ENCODE data around the gene PGF. TPM values are rescaled to one million over a fixed set of nuclear protein-coding genes. Genes with fewer than 3 reads are reported as not detected.

PGF gene
- total RNA-seq (2022; extraction: Qiagen RNA extraction) = 5.0 to 6.2 TPM (median 5.9 TPM) in 5 replicates

GRCh38 chr14:74955229-74956026 lies at the start of gene PGF:
PGF (minus strand) TSS chr14:74955597; CDS start chr14:74955242, 355 bp downstream.

GRCh38 chr14:75002392-75003249 lies 47.2 kb upstream of the PGF start, which contains the start of gene EIF2B2:
EIF2B2 (plus strand) TSS chr14:75002921; CDS start chr14:75002991, 70 bp downstream.

GRCh38 chr14:74922752-74923401 lies 32.5 kb downstream of the PGF start, which contains the start of gene RPS6KL1:
RPS6KL1 (minus strand) TSS chr14:74923260; CDS start chr14:74921541, 1,719 bp downstream.

Other genes starting within 250 kb of the PGF start
- 20.7 to 24.3 TPM (median 23.4 TPM) in 5 replicates for gene AREL1, start 242.5 kb downstream of the PGF start, total RNA-seq (2022; extraction: Qiagen RNA extraction)
- 40.8 to 64.4 TPM (median 42.8 TPM) in 5 replicates for gene FCF1, start 242.5 kb downstream of the PGF start, total RNA-seq (2022; extraction: Qiagen RNA extraction)
- gene YLPM1, start 192.3 kb downstream of the PGF start, total RNA-seq (2022; extraction: Qiagen RNA extraction) = 30.2 to 41.3 TPM (median 34.2 TPM) in 5 replicates
- gene PROX2, start 79.5 kb downstream of the PGF start, total RNA-seq (2022; extraction: Qiagen RNA extraction) = not detected in 5 replicates
- 95.9 to 103 TPM (median 98.6 TPM) in 5 replicates for gene DLST, start 73.7 kb downstream of the PGF start, total RNA-seq (2022; extraction: Qiagen RNA extraction)
- 0.23 to 0.49 TPM (median 0.40 TPM) in 5 replicates for gene RPS6KL1, start 32.3 kb downstream of the PGF start, total RNA-seq (2022; extraction: Qiagen RNA extraction)
- 77.7 to 83.0 TPM (median 80.9 TPM) in 5 replicates for gene EIF2B2, start 47.3 kb upstream of the PGF start, total RNA-seq (2022; extraction: Qiagen RNA extraction)
- gene MLH3, start 95.9 kb upstream of the PGF start, total RNA-seq (2022; extraction: Qiagen RNA extraction) = 16.9 to 19.6 TPM (median 18.3 TPM) in 5 replicates
- 26.2 to 29.5 TPM (median 27.7 TPM) in 5 replicates for gene ACYP1, start 108.4 kb upstream of the PGF start, total RNA-seq (2022; extraction: Qiagen RNA extraction)
- gene ZC2HC1C, start 114.0 kb upstream of the PGF start, total RNA-seq (2022; extraction: Qiagen RNA extraction) = 5.3 to 6.2 TPM (median 6.0 TPM) in 5 replicates
- gene NEK9, start 171.5 kb upstream of the PGF start, total RNA-seq (2022; extraction: Qiagen RNA extraction) = 32.2 to 34.0 TPM (median 33.4 TPM) in 5 replicates
- 258 to 327 TPM (median 270 TPM) in 5 replicates for gene TMED10, start 221.0 kb upstream of the PGF start, total RNA-seq (2022; extraction: Qiagen RNA extraction)

Data from A549 treated with AZD2906 at 1 μM for 4 hours (cell line).